ENCODE measurements around the gene AMN1.
A peak's percentile ranks its signal among the peaks of the same experiment; 100 is the strongest.
"Not testable (repeated sequence)": the region's sequence is repeated elsewhere in the genome, so short reads cannot be mapped to it uniquely, and the experiment has no call there.

AMN1 gene

DNA sequence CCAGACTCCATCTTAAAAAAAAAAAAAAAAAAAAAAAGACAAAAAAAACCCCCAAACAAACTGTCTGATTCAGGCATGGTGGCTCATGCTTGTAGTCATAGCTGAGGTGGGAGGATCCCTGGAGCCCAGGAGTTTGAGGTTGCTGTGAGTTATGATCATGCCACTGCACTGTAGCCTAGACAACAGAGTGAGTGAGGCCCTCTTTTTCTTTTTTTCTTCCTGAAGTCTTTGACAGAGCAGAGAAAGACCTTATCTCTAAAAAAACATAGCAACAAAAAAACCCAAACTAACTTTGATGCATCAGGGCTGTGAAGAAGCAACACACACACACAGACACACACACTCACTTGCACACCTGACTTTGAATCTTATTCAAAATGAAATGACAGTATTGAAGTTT is 7.7 kb upstream of the AMN1 start:
- Histone ChIP-seq H3K4me1 (peaks cover 11% of the 10 kb centered on the region), H3K9ac (no peak overlapping the region), H3K4me3 (no peak overlapping the region), H3K27me3 (no peaks in the 10 kb centered on the region), H3K4me2 (no peak overlapping the region), H4K20me1 (no peaks in the 10 kb centered on the region), H3K36me3 (no peaks in the 10 kb centered on the region), H3K27ac (no peak overlapping the region), H3K9me3 (no peaks in the 10 kb centered on the region)
- TF ChIP-seq Cebpa-rat (IDR thresholded peaks at IDR 0.05), result no peak

GRCh38 chr12:31733549-31734432 is 5.0 kb upstream of the AMN1 start:
- not testable (repeated sequence) for H3K4me2 ChIP-seq, H3K36me3 ChIP-seq, H3K9me3 ChIP-seq, H3K27ac ChIP-seq, H3K27me3 ChIP-seq, H3K4me3 ChIP-seq, H3K9ac ChIP-seq, H4K20me1 ChIP-seq
- peaks cover 12% of the 10 kb centered on the region for H3K4me1 ChIP-seq

DNA sequence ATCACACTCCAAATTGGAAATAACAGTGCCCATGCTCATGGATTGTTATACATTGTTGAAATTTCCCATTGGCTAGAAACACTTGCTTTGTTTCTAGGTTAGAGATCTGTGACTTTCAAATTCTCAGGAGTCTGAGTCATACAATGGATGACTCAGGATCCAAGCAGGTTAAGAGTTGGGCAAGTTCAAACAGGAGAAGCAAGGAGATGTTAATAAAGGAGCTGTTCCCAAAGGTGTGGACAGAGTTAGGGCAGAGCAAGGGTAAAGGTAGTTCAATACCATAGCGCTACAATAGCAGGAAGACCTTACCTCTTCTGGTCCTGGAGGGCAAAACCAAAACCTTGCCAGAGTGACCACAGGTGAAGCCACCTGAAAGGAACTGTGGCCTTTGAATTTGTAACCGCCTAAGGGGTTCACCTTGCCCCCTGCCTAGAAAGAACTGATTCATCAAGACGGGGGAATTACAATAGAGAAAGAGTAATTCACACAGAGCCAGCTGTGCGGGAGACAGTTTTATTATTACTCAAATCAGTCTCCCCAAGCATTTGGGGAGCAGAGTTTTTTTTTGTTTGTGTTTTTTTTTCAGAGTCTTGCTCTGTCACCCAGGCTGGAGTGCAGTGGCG is 4.2 kb upstream of the AMN1 start:
- H3K9me3 ChIP-seq, result peaks cover 4% of the 10 kb centered on the region; the same call in 1 of the 2 replicates
- no peaks in the 10 kb centered on the region for H3K36me3 ChIP-seq
- H3K4me1 ChIP-seq, result peaks cover 16% of the 10 kb centered on the region
- no peak overlapping the region for H3K4me2 ChIP-seq
- no peak overlapping the region for H3K9ac ChIP-seq
- no peak overlapping the region for H3K27ac ChIP-seq
- no peaks in the 10 kb centered on the region for H4K20me1 ChIP-seq
- TF ChIP-seq Cebpa-rat (IDR thresholded peaks at IDR 0.05), result no peak
- H3K4me3 ChIP-seq, result no peak overlapping the region
- no peaks in the 10 kb centered on the region for H3K27me3 ChIP-seq

DNA sequence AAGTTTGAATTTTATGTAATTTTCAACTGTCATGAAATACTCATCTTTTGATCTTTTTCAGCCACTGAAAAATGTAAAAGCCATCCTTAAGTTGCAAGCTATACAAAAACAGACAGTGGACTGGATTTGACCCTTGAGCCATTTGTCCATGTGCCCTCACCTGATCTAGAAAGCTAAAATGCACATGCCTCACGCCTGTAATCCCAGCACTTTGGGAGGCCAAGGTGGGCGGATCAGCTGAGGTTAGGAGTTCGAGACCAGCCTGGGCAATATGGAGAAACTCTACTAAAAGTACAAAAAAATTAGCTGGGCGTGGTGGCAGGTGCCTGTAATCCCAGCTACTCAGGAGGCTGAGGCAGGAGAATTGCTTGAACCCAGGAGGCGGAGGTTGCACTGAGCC is 2.4 kb upstream of the AMN1 start:
- Histone ChIP-seq H3K4me1 (peaks cover 21% of the 10 kb centered on the region), H3K4me2 (0 out of 2 replicates have a peak overlapping the region, but pooled peaks have one; percentile 2)
- not testable (repeated sequence) for H3K27ac ChIP-seq, H3K27me3 ChIP-seq, H3K36me3 ChIP-seq, H4K20me1 ChIP-seq, H3K9me3 ChIP-seq, H3K4me3 ChIP-seq, H3K9ac ChIP-seq

GRCh38 chr12:31729705-31730104 is 884 bp upstream of the AMN1 start:
- Histone ChIP-seq H3K27ac (peak overlapping the region; percentile 70), H3K36me3 (no peaks in the 10 kb centered on the region), H3K4me1 (peaks cover 26% of the 10 kb centered on the region)

GRCh38 chr12:31728289-31728916 is 418 bp downstream of the AMN1 start:
- H4K20me1 ChIP-seq, result peaks cover 14% of the 10 kb centered on the region; the same call in 1 of the 2 replicates
- H3K4me1 ChIP-seq, result peaks cover 39% of the 10 kb centered on the region
- H3K36me3 ChIP-seq, result no peaks in the 10 kb centered on the region
- peak overlapping the region; percentile 77 for H3K9ac ChIP-seq
- H3K27me3 ChIP-seq, result no peaks in the 10 kb centered on the region
- H3K4me2 ChIP-seq, result peak overlapping the region; percentile 86
- TF ChIP-seq Cebpa-rat (IDR thresholded peaks at IDR 0.05), result no peak
- H3K4me3 ChIP-seq, result peak overlapping the region; percentile 70
- H3K9me3 ChIP-seq, result peaks cover 4% of the 10 kb centered on the region; the same call in 1 of the 2 replicates
- peak overlapping the region; percentile 73 for H3K27ac ChIP-seq

More at GRCh38 chr12:31729705-31730104, 884 bp upstream of the AMN1 start:
- Histone ChIP-seq H3K9ac (peak overlapping the region; percentile 72), H3K4me3 (peak overlapping the region; percentile 70), H3K4me2 (peak overlapping the region; percentile 75), H4K20me1 (peaks cover 1% of the 10 kb centered on the region; the same call in 1 of the 2 replicates), H3K27me3 (no peaks in the 10 kb centered on the region), H3K9me3 (peaks cover 4% of the 10 kb centered on the region; the same call in 1 of the 2 replicates)
- no peak for TF ChIP-seq Cebpa-rat (IDR thresholded peaks at IDR 0.05)

GRCh38 chr12:31727192-31727591 is 1.6 kb downstream of the AMN1 start:
- Histone ChIP-seq H3K4me1 (peaks cover 51% of the 10 kb centered on the region), H3K4me3 (no peak overlapping the region), H4K20me1 (peaks cover 24% of the 10 kb centered on the region), H3K9me3 (peaks cover 4% of the 10 kb centered on the region; the same call in 1 of the 2 replicates), H3K4me2 (no peak overlapping the region), H3K27ac (no peak overlapping the region), H3K9ac (no peak overlapping the region), H3K36me3 (no peaks in the 10 kb centered on the region), H3K27me3 (0 out of 2 replicates have a peak, but pooled peaks cover 4% of the 10 kb centered on the region)
- no peak for TF ChIP-seq Cebpa-rat (IDR thresholded peaks at IDR 0.05)

DNA sequence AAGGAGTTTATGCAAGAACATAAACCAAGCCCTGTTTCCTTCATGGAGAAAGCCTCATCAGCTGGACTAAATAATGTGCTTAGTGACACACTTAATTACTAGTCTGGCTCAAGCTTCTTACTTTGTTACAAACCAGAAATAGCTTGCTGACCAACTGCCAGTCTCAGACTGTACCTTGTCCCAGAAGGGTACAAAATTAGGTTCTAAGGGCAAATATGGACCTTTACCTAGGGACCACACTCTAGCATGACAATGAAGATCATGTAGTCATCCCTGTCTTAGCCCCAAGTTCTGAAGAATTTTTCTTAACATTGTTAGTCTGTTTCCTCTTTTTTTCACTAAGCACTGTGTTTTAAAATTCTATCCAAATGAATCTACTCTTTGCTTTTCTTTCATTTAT is 2.2 kb downstream of the AMN1 start:
- Histone ChIP-seq H3K4me1 (peaks cover 48% of the 10 kb centered on the region), H3K9me3 (peaks cover 4% of the 10 kb centered on the region; the same call in 1 of the 2 replicates), H3K4me2 (no peak overlapping the region), H3K4me3 (no peak overlapping the region), H4K20me1 (peaks cover 28% of the 10 kb centered on the region), H3K27ac (no peak overlapping the region), H3K27me3 (0 out of 2 replicates have a peak, but pooled peaks cover 7% of the 10 kb centered on the region), H3K9ac (no peak overlapping the region), H3K36me3 (no peaks in the 10 kb centered on the region)
- TF ChIP-seq Cebpa-rat (IDR thresholded peaks at IDR 0.05), result no peak

DNA sequence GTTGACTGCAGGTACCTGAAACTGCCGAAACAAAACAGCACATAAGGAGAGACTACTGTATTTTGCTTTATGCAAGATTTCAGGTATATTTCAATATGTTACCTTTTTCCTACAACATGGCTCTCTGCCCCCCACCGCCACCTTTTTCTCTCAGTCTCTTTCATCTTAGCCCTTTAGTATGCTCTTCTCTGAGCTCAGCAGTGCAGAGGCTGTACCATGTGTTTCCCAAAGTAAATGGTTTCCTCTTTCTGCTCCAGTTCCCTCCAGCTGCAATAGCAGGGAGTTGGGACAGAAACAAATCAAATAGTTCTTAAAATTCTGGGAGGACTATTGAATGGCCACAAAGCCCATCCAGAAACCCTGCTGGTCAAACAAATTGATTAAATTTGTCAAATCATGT is 4.3 kb downstream of the AMN1 start:
- peak overlapping the region; percentile 65 for H3K4me2 ChIP-seq

More for the DNA sequence above, 4.3 kb downstream of the AMN1 start:
- Histone ChIP-seq H3K4me3 (no peak overlapping the region), H3K27ac (no peak overlapping the region), H3K9ac (no peak overlapping the region), H4K20me1 (peaks cover 35% of the 10 kb centered on the region), H3K36me3 (peaks cover 5% of the 10 kb centered on the region; the same call in 1 of the 2 replicates), H3K4me1 (peaks cover 42% of the 10 kb centered on the region), H3K27me3 (0 out of 2 replicates have a peak, but pooled peaks cover 14% of the 10 kb centered on the region), H3K9me3 (peaks cover 16% of the 10 kb centered on the region)
- no peak for TF ChIP-seq Cebpa-rat (IDR thresholded peaks at IDR 0.05)

Measured in BLaER1 (cell line).